ENCODE data around the gene CORO2A. TPM values are rescaled to one million over a fixed set of nuclear protein-coding genes. Genes with fewer than 3 reads are reported as not detected.
A peak's percentile ranks its signal among the peaks of the same experiment; 100 is the strongest.

CORO2A gene
- total RNA-seq, 4 donors from 2014 or later, result 0.42 to 2.7 (median 1.9) TPM

GRCh38 chr9:98146101-98146991, 46.1 kb downstream of the CORO2A start:
- H3K4me1 ChIP-seq, result no peaks in the 10 kb centered on the region
- H3K27me3 ChIP-seq, result peaks cover 0 to 3% (median 0%) of the 10 kb centered on the region in 4 donors
- H3K27ac ChIP-seq (replicated peaks in 1 of 4), result no peak overlapping the region
- no peaks in the 10 kb centered on the region for H3K36me3 ChIP-seq
- no peaks in the 10 kb centered on the region for H3K9me3 ChIP-seq
- no peak for DNase-seq (ENCODE audit: extremely low spot score)
- 77% methylated on average over 7 of the region's 7 CpGs for WGBS
- intact Hi-C loops (cut with DNase I), result no loop called here
- H3K4me3 ChIP-seq, result no peak overlapping the region
- no peak for TF ChIP-seq EP300 (IDR thresholded peaks at IDR 0.05)
- TF ChIP-seq POLR2A (IDR thresholded peaks at IDR 0.05; ENCODE audit: low read depth), result no peak
- TF ChIP-seq CTCF (IDR thresholded peaks at IDR 0.05), result no peak

DNA sequence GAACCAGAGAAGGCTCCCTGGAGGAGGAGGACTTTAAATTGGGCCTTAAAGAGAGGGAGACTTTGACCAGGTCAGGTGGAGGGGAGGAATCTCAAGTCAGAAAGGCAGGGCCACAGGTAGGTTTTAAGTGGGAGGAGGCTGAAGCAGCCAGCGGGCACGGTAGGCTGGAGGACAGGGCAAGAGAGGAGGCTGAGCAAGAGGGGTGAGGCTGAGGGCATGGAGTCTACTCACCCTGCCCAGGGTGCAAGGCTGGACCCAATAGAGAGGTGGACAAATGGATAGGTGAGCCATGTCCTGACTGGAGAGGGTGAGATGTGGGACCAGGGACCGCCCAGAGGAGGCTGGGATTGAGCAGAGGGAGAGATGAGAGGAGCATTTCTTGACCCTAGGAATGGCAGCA, 47.8 kb downstream of the CORO2A start:
- no peak overlapping the region for H3K27ac ChIP-seq (replicated peaks in 1 of 4)
- H3K4me1 ChIP-seq, result no peaks in the 10 kb centered on the region
- TF ChIP-seq POLR2A (IDR thresholded peaks at IDR 0.05; ENCODE audit: low read depth) (no peak), EP300 (IDR thresholded peaks at IDR 0.05) (no peak), CTCF (IDR thresholded peaks at IDR 0.05) (no peak), POLR2AphosphoS5 (IDR thresholded peaks at IDR 0.05) (no peak)
- intact Hi-C loops (cut with DNase I), result no loop called here
- H3K27me3 ChIP-seq, result peaks cover 0 to 3% (median 0%) of the 10 kb centered on the region in 4 donors
- no peak overlapping the region for H3K4me3 ChIP-seq
- no peaks in the 10 kb centered on the region for H3K36me3 ChIP-seq
- no peak for DNase-seq (ENCODE audit: extremely low spot score)
- no peaks in the 10 kb centered on the region for H3K9me3 ChIP-seq
- 59% methylated on average over 3 of the region's 3 CpGs for WGBS

GRCh38 chr9:98144076-98144475, 48.4 kb downstream of the CORO2A start:
- WGBS, result 89% methylated on average over 4 of the region's 4 CpGs
- Histone ChIP-seq H3K9me3 (no peaks in the 10 kb centered on the region), H3K4me3 (no peak overlapping the region), H3K36me3 (no peaks in the 10 kb centered on the region), H3K4me1 (no peaks in the 10 kb centered on the region), H3K27me3 (peaks cover 0 to 3% (median 0%) of the 10 kb centered on the region in 4 donors), H3K27ac (replicated peaks in 1 of 4) (no peak overlapping the region)
- intact Hi-C loops (cut with DNase I), result no loop called here
- no peak for DNase-seq (ENCODE audit: extremely low spot score)
- TF ChIP-seq POLR2A (IDR thresholded peaks at IDR 0.05; ENCODE audit: low read depth) (no peak), EP300 (IDR thresholded peaks at IDR 0.05) (no peak), POLR2AphosphoS5 (IDR thresholded peaks at IDR 0.05) (no peak), CTCF (IDR thresholded peaks at IDR 0.05) (no peak)

DNA sequence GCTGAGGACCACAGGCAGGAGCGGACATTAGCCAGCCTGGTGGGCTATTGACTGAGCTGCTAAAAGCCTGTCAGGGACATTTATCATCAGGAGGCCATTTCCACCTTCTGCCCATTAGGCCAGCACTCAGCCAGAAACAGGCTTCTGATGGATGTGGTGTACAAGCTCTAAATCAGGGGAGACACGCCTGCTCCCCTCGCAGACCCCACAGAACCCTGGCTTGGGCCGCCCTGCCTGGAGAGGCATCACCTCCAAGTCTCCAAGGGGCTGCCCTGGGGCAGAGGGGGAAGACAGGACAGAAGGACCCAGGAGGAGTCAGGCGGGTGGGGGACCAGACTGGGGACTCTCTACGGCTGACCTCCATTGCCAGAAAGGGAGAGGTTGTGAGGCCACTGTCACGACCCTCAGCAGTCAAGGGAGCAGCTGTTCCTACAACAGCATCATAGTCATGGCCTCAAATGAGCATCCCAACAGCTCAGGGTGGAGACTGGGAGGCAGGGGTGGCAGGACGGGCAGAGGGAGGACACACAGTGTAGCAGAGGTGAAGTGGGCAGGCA, 49.4 kb downstream of the CORO2A start:
- no peaks in the 10 kb centered on the region for H3K36me3 ChIP-seq
- H3K27ac ChIP-seq (replicated peaks in 1 of 4), result peak overlapping the region in 1 of 4 donors; percentile 26
- whole genome bisulfite sequencing, result 81% methylated on average over 6 of the region's 8 CpGs
- no peak for TF ChIP-seq POLR2A (IDR thresholded peaks at IDR 0.05; ENCODE audit: low read depth)
- TF ChIP-seq EP300 (IDR thresholded peaks at IDR 0.05), result no peak
- TF ChIP-seq CTCF (IDR thresholded peaks at IDR 0.05), result no peak
- TF ChIP-seq POLR2AphosphoS5 (IDR thresholded peaks at IDR 0.05), result no peak
- H3K9me3 ChIP-seq, result no peaks in the 10 kb centered on the region
- no peak for DNase-seq (ENCODE audit: extremely low spot score)
- H3K27me3 ChIP-seq, result peaks cover 0 to 3% (median 0%) of the 10 kb centered on the region in 4 donors
- H3K4me1 ChIP-seq, result no peaks in the 10 kb centered on the region
- intact Hi-C loops (cut with DNase I), result no loop called here
- H3K4me3 ChIP-seq, result no peak overlapping the region

Measured in esophagus muscularis mucosa (tissue), 4 donors.